GM12878 (cell line): ENCODE data around the gene BAX. TPM values are rescaled to one million over a fixed set of nuclear protein-coding genes. Genes with fewer than 3 reads are reported as not detected.

Experiments
- CBX5 ChIP-seq: sonication (generic); IDR thresholded peaks from 2 replicates; pipeline ENCODE4 v1.6.1; 2016; ENCODE audit warnings: low read depth, moderate library complexity, mild to moderate bottlenecking, inconsistent platforms
- DPF2 ChIP-seq: fragments of 450-650 bp; IDR thresholded peaks from 2 replicates; pipeline ENCODE4 v1.6.1; 2017; ENCODE audit warnings: mild to moderate bottlenecking
- HCFC1 ChIP-seq: fragments of 150-350 bp; IDR thresholded peaks from 2 replicates; pipeline ENCODE4 v1.6.1; 2014; ENCODE audit warnings: low read length
- IKZF1 ChIP-seq: fragments of 450-650 bp; conservative IDR thresholded peaks from 2 replicates; pipeline ENCODE4 v1.6.1; 2017; ENCODE audit warnings: antibody characterized with exemption, mild to moderate bottlenecking
- JUNB ChIP-seq: IDR thresholded peaks from 2 replicates; pipeline ENCODE4 v1.6.1; 2016; ENCODE audit warnings: antibody characterized with exemption, mild to moderate bottlenecking
- MXI1 ChIP-seq: fragments of 150-350 bp; IDR thresholded peaks from 2 replicates; pipeline ENCODE4 v1.6.1; 2011; ENCODE audit warnings: low read depth, mild to moderate bottlenecking, inconsistent platforms, low read length, improper control_type of control experiment
- NR2C1 ChIP-seq: fragments of 450-650 bp; IDR thresholded peaks from 2 replicates; pipeline ENCODE4 v1.6.1; 2017; ENCODE audit warnings: antibody characterized with exemption, mild to moderate bottlenecking, moderate library complexity
- NR2C2 ChIP-seq: IDR thresholded peaks from 2 replicates; pipeline ENCODE4 v1.6.1; 2011; ENCODE audit warnings: borderline replicate concordance, low read depth; ENCODE audit not compliant: control insufficient read depth, insufficient read length
- SPI1 ChIP-seq: IDR thresholded peaks from 2 replicates; pipeline ENCODE4 v1.6.1; 2011; ENCODE audit warnings: low read depth, mild to moderate bottlenecking, low read length, moderate library complexity, borderline replicate concordance; ENCODE audit not compliant: insufficient read depth
- ZZZ3 ChIP-seq: IDR thresholded peaks from 2 replicates; pipeline ENCODE4 v1.6.1; 2011; ENCODE audit warnings: low read depth; ENCODE audit not compliant: control insufficient read depth, insufficient read length
- polyA plus RNA-seq, 11 experiments: library from polyadenylated mRNA; depleted of rRNA in 4 of 11; unstranded in 6 of 11; stranded (reverse) in 5 of 11; fragments of >200 nt; fragmentation: Nextera tagmentation in 4 of 11; fragmentation: Illumina TruSeq in 1 of 11; extraction: Ambion mirVana in 4 of 11; extraction: Trizol in 1 of 11; gene quantifications; 1 replicate in 1 of 11; 2 replicates in 10 of 11; pipeline versions ENCODE4 v1.2.1 to v1.2.3, GENCODE V29; 2011 to 2016; ENCODE audit warnings: inconsistent platforms in 2 of 11, missing spikeins in 2 of 11, low read depth in 1 of 11
- total RNA-seq, 4 experiments: library from RNA; depleted of rRNA in 3 of 4; stranded (reverse); fragments of >200 nt in 3 of 4; fragmentation: Illumina TruSeq in 1 of 4; extraction: Trizol in 1 of 4; gene quantifications; 2 replicates each; pipeline versions ENCODE4 v1.2.1 to v1.2.3, GENCODE V29; 2013 to 2021
- TF ChIP-seq, protein P1 (sequence below): fragments of 450-650 bp; IDR thresholded peaks from 2 replicates; pipeline ENCODE4 v1.6.1; 2017; ENCODE audit warnings: mild to moderate bottlenecking, moderate library complexity
- TF ChIP-seq, protein P2 (sequence below): fragments of 450-650 bp; IDR thresholded peaks from 2 replicates; pipeline ENCODE4 v1.6.1; 2016; ENCODE audit warnings: mild to moderate bottlenecking
- TF ChIP-seq, protein P3 (sequence below): IDR thresholded peaks from 2 replicates; pipeline ENCODE4 v1.6.1; 2011; ENCODE audit warnings: low read depth, low read length, improper control_type of control experiment, borderline replicate concordance

The BAX gene
- total and polyA plus RNA-seq, 10 of the 15 experiments (the other 5 are each of a cell fraction or from before 2014, with no cell fraction given), result 7.2 to 221 (median 137) TPM

DNA sequence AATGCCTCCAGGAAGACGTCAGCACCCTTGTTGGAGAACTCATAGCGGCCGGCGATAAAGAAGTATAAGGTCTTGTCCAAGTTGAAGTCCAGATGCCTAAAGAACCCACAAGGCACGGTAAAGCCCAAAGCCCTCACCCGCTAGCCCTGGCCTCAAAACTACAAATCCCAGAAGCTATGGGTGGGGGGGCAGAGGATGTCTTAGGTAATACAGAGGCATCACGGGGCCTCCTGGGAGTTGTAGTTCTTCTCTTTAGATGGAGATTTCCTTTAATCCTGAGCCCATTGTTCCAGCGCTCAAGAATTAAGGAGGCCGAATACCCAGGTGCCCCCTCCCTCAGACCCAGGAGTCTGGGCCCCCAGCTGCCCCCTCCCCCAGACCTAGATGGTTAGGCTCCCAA, 27.6 kb downstream of the BAX start (continued):
- TF ChIP-seq, protein P1, sequence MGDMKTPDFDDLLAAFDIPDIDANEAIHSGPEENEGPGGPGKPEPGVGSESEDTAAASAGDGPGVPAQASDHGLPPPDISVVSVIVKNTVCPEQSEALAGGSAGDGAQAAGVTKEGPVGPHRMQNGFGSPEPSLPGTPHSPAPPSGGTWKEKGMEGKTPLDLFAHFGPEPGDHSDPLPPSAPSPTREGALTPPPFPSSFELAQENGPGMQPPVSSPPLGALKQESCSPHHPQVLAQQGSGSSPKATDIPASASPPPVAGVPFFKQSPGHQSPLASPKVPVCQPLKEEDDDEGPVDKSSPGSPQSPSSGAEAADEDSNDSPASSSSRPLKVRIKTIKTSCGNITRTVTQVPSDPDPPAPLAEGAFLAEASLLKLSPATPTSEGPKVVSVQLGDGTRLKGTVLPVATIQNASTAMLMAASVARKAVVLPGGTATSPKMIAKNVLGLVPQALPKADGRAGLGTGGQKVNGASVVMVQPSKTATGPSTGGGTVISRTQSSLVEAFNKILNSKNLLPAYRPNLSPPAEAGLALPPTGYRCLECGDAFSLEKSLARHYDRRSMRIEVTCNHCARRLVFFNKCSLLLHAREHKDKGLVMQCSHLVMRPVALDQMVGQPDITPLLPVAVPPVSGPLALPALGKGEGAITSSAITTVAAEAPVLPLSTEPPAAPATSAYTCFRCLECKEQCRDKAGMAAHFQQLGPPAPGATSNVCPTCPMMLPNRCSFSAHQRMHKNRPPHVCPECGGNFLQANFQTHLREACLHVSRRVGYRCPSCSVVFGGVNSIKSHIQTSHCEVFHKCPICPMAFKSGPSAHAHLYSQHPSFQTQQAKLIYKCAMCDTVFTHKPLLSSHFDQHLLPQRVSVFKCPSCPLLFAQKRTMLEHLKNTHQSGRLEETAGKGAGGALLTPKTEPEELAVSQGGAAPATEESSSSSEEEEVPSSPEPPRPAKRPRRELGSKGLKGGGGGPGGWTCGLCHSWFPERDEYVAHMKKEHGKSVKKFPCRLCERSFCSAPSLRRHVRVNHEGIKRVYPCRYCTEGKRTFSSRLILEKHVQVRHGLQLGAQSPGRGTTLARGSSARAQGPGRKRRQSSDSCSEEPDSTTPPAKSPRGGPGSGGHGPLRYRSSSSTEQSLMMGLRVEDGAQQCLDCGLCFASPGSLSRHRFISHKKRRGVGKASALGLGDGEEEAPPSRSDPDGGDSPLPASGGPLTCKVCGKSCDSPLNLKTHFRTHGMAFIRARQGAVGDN, result no peak
- peak; percentile 74 for TF ChIP-seq HCFC1
- no peak for TF ChIP-seq NR2C2
- no peak for TF ChIP-seq CBX5
- no peak for TF ChIP-seq SPI1
- peak; percentile 43; the same call in 1 of the 2 replicates for TF ChIP-seq IKZF1
- TF ChIP-seq, protein P2, sequence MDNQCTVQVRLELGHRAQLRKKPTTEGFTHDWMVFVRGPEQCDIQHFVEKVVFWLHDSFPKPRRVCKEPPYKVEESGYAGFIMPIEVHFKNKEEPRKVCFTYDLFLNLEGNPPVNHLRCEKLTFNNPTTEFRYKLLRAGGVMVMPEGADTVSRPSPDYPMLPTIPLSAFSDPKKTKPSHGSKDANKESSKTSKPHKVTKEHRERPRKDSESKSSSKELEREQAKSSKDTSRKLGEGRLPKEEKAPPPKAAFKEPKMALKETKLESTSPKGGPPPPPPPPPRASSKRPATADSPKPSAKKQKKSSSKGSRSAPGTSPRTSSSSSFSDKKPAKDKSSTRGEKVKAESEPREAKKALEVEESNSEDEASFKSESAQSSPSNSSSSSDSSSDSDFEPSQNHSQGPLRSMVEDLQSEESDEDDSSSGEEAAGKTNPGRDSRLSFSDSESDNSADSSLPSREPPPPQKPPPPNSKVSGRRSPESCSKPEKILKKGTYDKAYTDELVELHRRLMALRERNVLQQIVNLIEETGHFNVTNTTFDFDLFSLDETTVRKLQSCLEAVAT, result no peak
- no peak for TF ChIP-seq MXI1
- TF ChIP-seq DPF2, result no peak
- TF ChIP-seq, protein P3, sequence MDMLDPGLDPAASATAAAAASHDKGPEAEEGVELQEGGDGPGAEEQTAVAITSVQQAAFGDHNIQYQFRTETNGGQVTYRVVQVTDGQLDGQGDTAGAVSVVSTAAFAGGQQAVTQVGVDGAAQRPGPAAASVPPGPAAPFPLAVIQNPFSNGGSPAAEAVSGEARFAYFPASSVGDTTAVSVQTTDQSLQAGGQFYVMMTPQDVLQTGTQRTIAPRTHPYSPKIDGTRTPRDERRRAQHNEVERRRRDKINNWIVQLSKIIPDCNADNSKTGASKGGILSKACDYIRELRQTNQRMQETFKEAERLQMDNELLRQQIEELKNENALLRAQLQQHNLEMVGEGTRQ, result no peak
- TF ChIP-seq ZZZ3, result no peak
- TF ChIP-seq JUNB, result no peak
- peak; percentile 49; the same call in 1 of the 2 replicates for TF ChIP-seq NR2C1
